ENCODE results near the gene CAPN15. TPM values are rescaled to one million over a fixed set of nuclear protein-coding genes. Genes with fewer than 3 reads are reported as not detected.

The CAPN15 gene
- total RNA-seq, 4 donors from 2014 or later, result 19.6 to 42.6 (median 29.0) TPM

DNA sequence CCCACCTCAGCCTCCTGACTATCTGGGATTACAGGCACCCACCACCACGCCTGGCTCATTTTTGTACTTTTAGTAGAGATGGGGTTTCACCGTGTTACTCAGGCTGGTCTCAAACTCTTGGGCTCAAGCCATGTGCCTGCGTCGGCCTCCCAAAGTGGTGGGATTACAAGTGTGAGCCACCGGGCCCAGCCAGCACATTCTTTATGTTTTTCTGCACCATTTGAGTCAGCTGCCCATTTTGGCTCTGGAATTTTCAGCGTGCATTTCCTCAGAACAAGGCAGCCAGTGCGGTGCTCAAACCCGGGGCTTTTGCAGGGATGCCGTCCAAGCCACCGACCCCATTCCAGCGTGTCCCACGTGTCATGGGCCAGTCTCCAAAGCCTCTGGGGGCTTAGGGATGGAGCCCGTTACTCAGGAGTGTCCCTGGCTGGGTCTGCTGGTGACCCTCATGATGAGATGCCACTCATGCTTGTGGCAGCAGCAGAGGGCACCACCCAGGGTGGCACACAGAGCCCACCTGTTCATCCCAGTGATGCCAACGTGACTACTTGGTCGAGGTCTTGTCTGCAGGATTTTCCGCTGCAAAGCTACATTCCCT is 58.6 kb downstream of the CAPN15 start:
- 44 to 45% methylated on average over 11 to 15 of the region's 16 CpGs for WGBS, 2 donors
- intact Hi-C loops (cut with DNase I), result no loop called here

DNA sequence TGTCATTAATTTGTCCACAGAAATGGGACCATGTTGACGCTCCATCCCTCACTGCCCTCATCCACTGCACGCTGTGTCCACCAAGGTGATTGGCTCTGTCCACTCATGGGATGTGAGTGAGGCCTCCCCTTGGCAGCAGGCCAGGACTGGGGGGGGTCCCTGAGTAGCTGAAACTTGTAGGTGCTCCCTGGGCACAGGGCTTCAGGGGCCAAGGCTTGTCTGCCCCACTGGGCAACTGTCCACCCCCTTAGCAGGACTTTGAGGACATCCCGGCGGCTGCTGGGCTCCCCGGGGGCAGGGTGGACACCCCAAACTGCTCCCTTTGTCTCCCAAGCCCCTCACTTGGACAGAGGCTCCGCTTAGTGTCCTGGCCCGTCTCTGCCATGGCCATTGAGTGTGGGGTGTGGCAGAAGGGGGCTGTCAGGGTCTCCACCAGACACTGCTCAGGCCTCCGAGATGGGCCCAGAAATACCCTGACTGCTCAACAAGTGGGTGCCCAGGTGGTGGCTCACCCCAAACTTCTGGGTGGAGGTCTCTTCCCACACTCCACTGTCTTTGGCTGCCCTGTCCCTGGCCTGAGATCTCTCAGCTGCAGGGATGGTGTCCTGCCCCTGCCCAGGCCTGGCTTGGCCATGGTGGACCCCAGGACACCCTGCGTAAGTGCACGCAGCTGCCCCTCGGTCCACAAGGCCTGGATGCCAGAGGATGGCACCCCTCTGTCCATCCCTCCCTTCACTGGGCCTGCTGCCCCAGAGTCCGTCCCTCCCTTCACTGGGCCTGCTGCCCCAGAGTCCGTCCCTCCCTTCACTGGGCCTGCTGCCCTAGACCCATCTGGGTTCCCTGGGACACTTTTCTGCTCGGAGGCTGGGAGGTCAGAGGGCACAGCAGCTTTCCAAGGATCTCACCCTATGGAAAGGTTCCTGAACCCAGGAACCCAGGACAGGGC is 59.4 kb downstream of the CAPN15 start:
- intact Hi-C loops (cut with DNase I), result no loop called here

More for the DNA sequence above, 58.6 kb downstream of the CAPN15 start:
- Histone ChIP-seq H3K27ac (no peak overlapping the region), H3K27me3 (no peaks in the 10 kb centered on the region), H3K4me1 (peaks cover 14 to 27% of the 10 kb centered on the region in 2 donors), H3K36me3 (no peaks in the 10 kb centered on the region), H3K9me3 (no peaks in the 10 kb centered on the region), H3K4me3 (replicated peaks in 1 of 3) (no peak overlapping the region)
- no peak for TF ChIP-seq POLR2A (IDR thresholded peaks at IDR 0.05)
- no peak for TF ChIP-seq CTCF (IDR thresholded peaks at IDR 0.05)
- DNase-seq, result no peak

DNA sequence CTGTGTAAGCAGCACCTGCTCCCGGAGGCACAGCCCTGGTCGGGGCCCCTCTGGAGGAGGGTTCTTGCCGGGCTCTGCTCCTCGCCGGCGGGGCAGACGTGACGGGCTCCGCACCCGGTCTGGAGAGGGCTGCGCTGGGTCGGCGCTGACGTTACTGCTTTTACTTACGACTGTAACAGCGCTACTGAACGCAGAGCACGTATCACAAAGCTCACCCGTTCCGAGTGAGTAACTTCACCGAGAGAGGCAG is 61.1 kb downstream of the CAPN15 start:
- H3K36me3 ChIP-seq, result no peaks in the 10 kb centered on the region
- H3K27ac ChIP-seq, result peak overlapping the region; percentile 89 to 97 (median 92)
- TF ChIP-seq POLR2A (IDR thresholded peaks at IDR 0.05) (no peak), CTCF (IDR thresholded peaks at IDR 0.05) (no peak)
- H3K4me3 ChIP-seq (replicated peaks in 1 of 3), result peak overlapping the region; percentile 20 to 98 (median 57)
- intact Hi-C loops (cut with DNase I), result no loop called here
- H3K27me3 ChIP-seq, result no peaks in the 10 kb centered on the region
- no CpG with 5 or more reads among the region's 21 CpGs for WGBS, 2 donors
- peak; percentile 55 to 61 for DNase-seq
- H3K9me3 ChIP-seq, result no peaks in the 10 kb centered on the region
- H3K4me1 ChIP-seq, result peaks cover 37 to 50% of the 10 kb centered on the region in 2 donors

More for the DNA sequence above, 59.4 kb downstream of the CAPN15 start:
- Histone ChIP-seq H3K4me3 (replicated peaks in 1 of 3) (no peak overlapping the region), H3K27me3 (no peaks in the 10 kb centered on the region), H3K27ac (no peak overlapping the region), H3K9me3 (no peaks in the 10 kb centered on the region), H3K4me1 (peaks cover 22 to 35% of the 10 kb centered on the region in 2 donors), H3K36me3 (no peaks in the 10 kb centered on the region)
- 64 to 71% methylated on average over 11 of the region's 14 CpGs for whole genome bisulfite sequencing, 2 donors
- DNase-seq, result peak; percentile 30 to 47
- TF ChIP-seq CTCF (IDR thresholded peaks at IDR 0.05), result no peak
- TF ChIP-seq POLR2A (IDR thresholded peaks at IDR 0.05), result no peak

DNA sequence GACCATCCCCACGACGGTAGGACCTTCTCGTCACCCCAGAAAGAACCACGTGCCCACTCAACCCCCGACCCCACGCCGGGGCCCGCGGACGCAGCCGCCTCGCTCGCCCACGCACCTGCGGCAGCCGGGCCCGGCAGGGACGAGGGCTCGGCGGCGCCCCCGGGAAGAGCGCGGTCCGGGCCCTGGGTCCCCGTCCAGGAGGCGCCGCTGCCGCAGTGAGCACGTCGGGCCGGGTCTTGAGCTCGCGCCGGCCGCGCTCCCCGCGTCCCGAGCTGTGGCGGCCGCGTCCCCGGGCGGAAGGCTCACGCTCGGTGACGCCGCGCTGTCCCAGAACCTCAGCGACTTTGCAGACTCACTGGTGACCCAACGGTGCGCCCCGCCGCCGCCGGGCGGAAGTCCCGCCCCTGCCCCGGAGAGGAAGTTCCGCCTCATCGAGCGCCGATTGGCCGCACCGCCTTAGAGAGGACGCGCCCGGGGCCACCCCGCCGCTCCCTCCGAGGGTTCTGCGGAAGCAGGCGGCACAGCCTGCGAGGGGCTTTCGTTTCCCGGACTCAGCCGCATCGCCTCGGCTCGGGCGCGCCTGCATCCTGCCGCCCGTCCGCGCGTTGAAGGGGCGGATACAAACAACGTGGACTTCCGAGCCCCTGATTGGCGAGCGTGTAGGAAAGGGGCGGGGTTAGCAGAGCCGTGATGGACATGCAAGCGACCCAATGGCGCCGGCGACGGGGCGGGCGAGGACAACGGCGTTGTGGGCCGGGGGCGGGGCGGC is 61.6 kb downstream of the CAPN15 start:
- WGBS, 2 donors, result 1% methylated on average over 14 to 20 of the region's 107 CpGs
- intact Hi-C loops (cut with DNase I), result no loop called here
- TF ChIP-seq CTCF (IDR thresholded peaks at IDR 0.05) (peak in 2 of 6 experiments; percentile 7 to 9), POLR2A (IDR thresholded peaks at IDR 0.05) (peak in 1 of 2 donors; percentile 87)
- H3K4me1 ChIP-seq, result peaks cover 42 to 56% of the 10 kb centered on the region in 2 donors
- no peaks in the 10 kb centered on the region for H3K9me3 ChIP-seq
- peak overlapping the region; percentile 20 to 98 (median 57) for H3K4me3 ChIP-seq (replicated peaks in 1 of 3)
- peak; percentile 97 to 98 for DNase-seq
- H3K36me3 ChIP-seq, result no peaks in the 10 kb centered on the region
- peak overlapping the region; percentile 89 to 97 (median 92) for H3K27ac ChIP-seq
- H3K27me3 ChIP-seq, result no peaks in the 10 kb centered on the region

Data from thyroid gland (tissue), 4 donors.